HEK293 (cell line): ENCODE data around the gene INVS.

Source experiments
- CTCF ChIA-PET: fragments of 350-600 bp; formaldehyde crosslinking; extraction: SDS; loops from one replicate; lab custom pipeline; 2021; ENCODE audit warnings: antibody characterized with exemption; lab: Yijun Ruan, JAX
- POLR2A ChIA-PET: fragments of 300-600 bp; formaldehyde crosslinking; extraction: SDS; loops from one replicate; lab custom pipeline; 2020; ENCODE audit warnings: antibody characterized with exemption, inconsistent platforms; lab: Yijun Ruan, JAX
- H3K27ac ChIP-seq: fragments of 200-500 bp; sonication (Bioruptor generic); 2 replicates; pipeline ENCODE4 v1.5.1; 2014; ENCODE audit warnings: low read depth, low read length, control low read depth, inconsistent platforms; ENCODE audit errors: extremely low read depth
- H3K36me3 ChIP-seq, 2 experiments: fragments of 200-500 bp in 1 of 2; sonication (Bioruptor generic) in 1 of 2; 1 replicate in 1 of 2; 2 replicates in 1 of 2; pipeline ENCODE4 v1.5.1; 2014 to 2017; ENCODE audit warnings: inconsistent platforms in 2 of 2, low read length in 2 of 2; ENCODE audit not compliant: control insufficient read depth in 2 of 2, insufficient read depth in 1 of 2
- H3K4me1 ChIP-seq: fragments of 200-500 bp; sonication (Bioruptor generic); 2 replicates; pipeline ENCODE4 v1.5.1; 2014; ENCODE audit warnings: mild to moderate bottlenecking, low read length, inconsistent platforms; ENCODE audit not compliant: control insufficient read depth, insufficient read depth
- H3K4me3 ChIP-seq: 2 replicates; pipeline ENCODE4 v1.5.1; 2011; ENCODE audit warnings: low read depth, mild to moderate bottlenecking, control low read depth, low read length, moderate library complexity
- H3K9me3 ChIP-seq: fragments of 200-500 bp; sonication (Bioruptor generic); 2 replicates; pipeline ENCODE4 v1.5.1; 2014; ENCODE audit warnings: low read depth, low read length, inconsistent platforms; ENCODE audit not compliant: control insufficient read depth, insufficient read depth
- HIC1 ChIP-seq: fragments of 450-650 bp; formaldehyde crosslinking; IDR thresholded peaks from 2 replicates; pipeline ENCODE4 v1.5.1; 2016; ENCODE audit warnings: missing biosample characterization, missing genetic modification characterization
- KLF10 ChIP-seq: fragments of 450-650 bp; IDR thresholded peaks from 2 replicates; pipeline ENCODE4 v1.5.1; 2018; ENCODE audit warnings: missing biosample characterization, mild to moderate bottlenecking, missing genetic modification characterization
- MEIS1 ChIP-seq: sonication (generic); formaldehyde crosslinking; IDR thresholded peaks from 2 replicates; pipeline ENCODE4 v1.8.1; 2022; ENCODE audit warnings: missing genetic modification reagents, mild to moderate bottlenecking, borderline replicate concordance
- OSR2 ChIP-seq: fragments of 450-650 bp; formaldehyde crosslinking; IDR thresholded peaks from 2 replicates; pipeline ENCODE4 v1.5.1; 2016; ENCODE audit warnings: missing biosample characterization, missing genetic modification characterization
- PRDM1 ChIP-seq: fragments of 450-650 bp; formaldehyde crosslinking; IDR thresholded peaks from 2 replicates; pipeline ENCODE4; 2016; ENCODE audit warnings: missing biosample characterization, missing genetic modification characterization
- PRDM2 ChIP-seq: fragments of 450-650 bp; formaldehyde crosslinking; IDR thresholded peaks from 2 replicates; pipeline ENCODE4 v1.5.1; 2016; ENCODE audit warnings: missing biosample characterization, missing genetic modification characterization, borderline replicate concordance
- ZBTB20 ChIP-seq: fragments of 450-650 bp; formaldehyde crosslinking; IDR thresholded peaks from 2 replicates; pipeline ENCODE4 v1.5.1; 2016; ENCODE audit warnings: missing biosample characterization, missing genetic modification characterization
- ZBTB26 ChIP-seq: fragments of 450-650 bp; formaldehyde crosslinking; optimal IDR thresholded peaks from 2 replicates; pipeline ENCODE3; 2016; ENCODE audit warnings: missing biosample characterization, mild to moderate bottlenecking, missing genetic modification characterization
- ZFHX2 ChIP-seq: fragments of 450-650 bp; formaldehyde crosslinking; conservative IDR thresholded peaks from 2 replicates; pipeline ENCODE4 v1.5.1; 2016; ENCODE audit warnings: missing biosample characterization, missing genetic modification characterization
- ZNF155 ChIP-seq: fragments of 450-650 bp; formaldehyde crosslinking; IDR thresholded peaks from 2 replicates; pipeline ENCODE4 v1.5.1; 2016; ENCODE audit warnings: missing biosample characterization, missing genetic modification characterization
- ZNF175 ChIP-seq: fragments of 450-650 bp; formaldehyde crosslinking; IDR thresholded peaks from 2 replicates; pipeline ENCODE4 v1.5.1; 2016; ENCODE audit warnings: missing biosample characterization, missing genetic modification characterization
- ZNF2 ChIP-seq: fragments of 450-650 bp; formaldehyde crosslinking; IDR thresholded peaks from 2 replicates; pipeline ENCODE4 v1.5.1; 2016; ENCODE audit warnings: missing biosample characterization, missing genetic modification characterization
- ZNF223 ChIP-seq: fragments of 450-650 bp; formaldehyde crosslinking; IDR thresholded peaks from 2 replicates; pipeline ENCODE4 v1.5.1; 2016; ENCODE audit warnings: missing biosample characterization, missing genetic modification characterization
- ZNF274 ChIP-seq, 2 experiments: fragments of 200-500 bp in 1 of 2; fragments of 450-650 bp in 1 of 2; sonication (Bioruptor generic) in 1 of 2; formaldehyde crosslinking in 1 of 2; IDR thresholded peaks; 2 replicates each; pipeline versions ENCODE4 v1.5.1 to v1.6.1; 2014 to 2016; ENCODE audit warnings: borderline replicate concordance in 1 of 2, inconsistent platforms in 1 of 2, low read length in 1 of 2, missing biosample characterization in 1 of 2, missing genetic modification characterization in 1 of 2
- ZNF324 ChIP-seq: fragments of 450-650 bp; formaldehyde crosslinking; IDR thresholded peaks from 2 replicates; pipeline ENCODE4 v1.5.1; 2016; ENCODE audit warnings: missing biosample characterization, missing genetic modification characterization
- ZNF366 ChIP-seq: fragments of 450-650 bp; formaldehyde crosslinking; conservative IDR thresholded peaks from 2 replicates; pipeline ENCODE4 v1.5.1; 2016; ENCODE audit warnings: missing biosample characterization, missing genetic modification characterization
- ZNF449 ChIP-seq: fragments of 450-650 bp; formaldehyde crosslinking; IDR thresholded peaks from 2 replicates; pipeline ENCODE4 v1.5.1; 2017; ENCODE audit warnings: missing biosample characterization, mild to moderate bottlenecking, missing genetic modification characterization, moderate library complexity
- ZNF561 ChIP-seq: fragments of 450-650 bp; IDR thresholded peaks from 2 replicates; pipeline ENCODE4 v1.5.1; 2018; ENCODE audit warnings: missing biosample characterization, missing genetic modification characterization, borderline replicate concordance
- ZNF629 ChIP-seq: fragments of 450-650 bp; formaldehyde crosslinking; IDR thresholded peaks from 2 replicates; pipeline ENCODE4 v1.5.1; 2017; ENCODE audit warnings: missing biosample characterization, missing genetic modification characterization
- ZNF704 ChIP-seq: fragments of 450-650 bp; formaldehyde crosslinking; IDR thresholded peaks from 2 replicates; pipeline ENCODE4 v1.5.1; 2016; ENCODE audit warnings: missing biosample characterization, missing genetic modification characterization
- ZNF776 ChIP-seq: fragments of 450-650 bp; formaldehyde crosslinking; IDR thresholded peaks from 2 replicates; pipeline ENCODE4 v1.5.0; 2017; ENCODE audit warnings: missing biosample characterization, missing genetic modification characterization, borderline replicate concordance
- ZXDB ChIP-seq: fragments of 450-650 bp; formaldehyde crosslinking; IDR thresholded peaks from 2 replicates; pipeline ENCODE4 v1.5.1; 2016; ENCODE audit warnings: missing biosample characterization, missing genetic modification characterization

Gene INVS

GRCh38 chr9:100219347-100219746 is 120.3 kb downstream of the INVS start (continued):
- TF ChIP-seq ZNF366 (tag by site-specific recombination) = no peak

GRCh38 chr9:100220936-100221335 is 121.9 kb downstream of the INVS start:
- Histone ChIP-seq H3K4me3 (no peak overlapping the region), H3K27ac (no peak overlapping the region), H3K4me1 (no peaks in the 10 kb centered on the region), H3K36me3 (peaks cover 0 to 12% of the 10 kb centered on the region in 2 experiments; a peak in 1 of 3 replicates), H3K9me3 (no peaks in the 10 kb centered on the region)
- TF ChIP-seq ZNF704 (tag by site-specific recombination) (no peak), PRDM2 (tag by site-specific recombination) (no peak), ZFHX2 (no peak), ZNF175 (tag by site-specific recombination) (no peak), ZNF561 (tag by site-specific recombination) (no peak), ZBTB26 (no peak), ZBTB20 (tag by site-specific recombination) (no peak), ZNF2 (no peak), OSR2 (tag by site-specific recombination) (no peak), ZNF449 (tag by site-specific recombination) (no peak)
- CTCF ChIA-PET = interaction anchor here (0.6 to 1.1 kb wide), 8 partner anchors 9 to 954 kb away, joined by 3 to 9 read pairs (median 4); no protein-coding TSS in a partner anchor
- POLR2A ChIA-PET = no interaction called here

- ChIA-PET CTCF (interaction anchor here (0.7 to 1.3 kb wide), 4 partner anchors 9 to 482 kb away, joined by 3 to 8 read pairs (median 6); no protein-coding TSS in a partner anchor), POLR2A (no interaction called here)
- Histone ChIP-seq H3K4me3 (no peak overlapping the region), H3K27ac (no peak overlapping the region), H3K9me3 (no peaks in the 10 kb centered on the region), H3K36me3 (peaks cover 0 to 14% of the 10 kb centered on the region in 2 experiments; a peak in 1 of 3 replicates), H3K4me1 (no peaks in the 10 kb centered on the region)
- TF ChIP-seq ZNF776 (tag by site-specific recombination) = no peak
- no peak for TF ChIP-seq HIC1 (tag by site-specific recombination)
- TF ChIP-seq ZNF629 (tag by site-specific recombination) = no peak
- TF ChIP-seq ZNF274 (IDR thresholded peaks at IDR 0.05; ENCODE audit: low read length) = no peak
- TF ChIP-seq ZNF274 (tag by site-specific recombination; IDR thresholded peaks at IDR 0.05; ENCODE audit: borderline replicate concordance) = no peak
- no peak for TF ChIP-seq ZXDB (tag by site-specific recombination)
- TF ChIP-seq KLF10 = no peak
- no peak for TF ChIP-seq ZNF324 (tag by site-specific recombination)
- TF ChIP-seq ZNF155 (tag by site-specific recombination) = no peak
- no peak for TF ChIP-seq PRDM1 (tag by site-specific recombination)
- no peak for TF ChIP-seq ZNF223
- no peak for TF ChIP-seq MEIS1 (CRISPR knock-in tag)
Measured at GRCh38 chr9:100221538-100221937, 122.5 kb downstream of the INVS start.
